Endodermal cell (in vitro differentiated cells): ENCODE data around the gene CRYGB. TPM values are rescaled to one million over a fixed set of nuclear protein-coding genes. Genes with fewer than 3 reads are reported as not detected.

ENCODE experiments used
- DNase-seq: peaks from one replicate; pipeline ENCODE4 v3.0.0-alpha.2; 2017
- H3K27ac ChIP-seq: 2 replicates; pipeline ENCODE4 v1.5.1; 2013; ENCODE audit warnings: mild to moderate bottlenecking, low read depth, low read length, moderate library complexity
- H3K27me3 ChIP-seq: 2 replicates; pipeline ENCODE4 v1.6.1; 2013; ENCODE audit warnings: mild to moderate bottlenecking, low read length, moderate library complexity; ENCODE audit not compliant: insufficient read depth, control insufficient read depth, poor library complexity, severe bottlenecking
- H3K36me3 ChIP-seq: 2 replicates; pipeline ENCODE4 v1.7.0; 2013; ENCODE audit warnings: mild to moderate bottlenecking, low read length, moderate library complexity; ENCODE audit not compliant: control insufficient read depth, insufficient read depth
- H3K4me1 ChIP-seq: one replicate; pipeline ENCODE4 v1.7.0; 2013; ENCODE audit warnings: low read length; ENCODE audit not compliant: control insufficient read depth, insufficient read depth
- H3K4me3 ChIP-seq: 2 replicates; pipeline ENCODE4 v1.5.1; 2013; ENCODE audit warnings: mild to moderate bottlenecking, low read length, moderate library complexity
- H3K9ac ChIP-seq: 2 replicates; pipeline ENCODE4 v1.6.1; 2013; ENCODE audit warnings: mild to moderate bottlenecking, low read length, moderate library complexity; ENCODE audit not compliant: poor library complexity, severe bottlenecking; ENCODE audit errors: extremely low read depth
- H3K9me3 ChIP-seq: 2 replicates; pipeline ENCODE4 v1.6.1; 2013; ENCODE audit warnings: mild to moderate bottlenecking, low read length, moderate library complexity; ENCODE audit not compliant: control insufficient read depth
- H3K27ac Mint-ChIP-seq: 2 replicates; pipeline ENCODE4 v1.8.0; 2020; ENCODE audit warnings: mixed read lengths
- H3K27me3 Mint-ChIP-seq: 2 replicates; pipeline ENCODE4 v1.8.0; 2021; ENCODE audit warnings: mild to moderate bottlenecking, mixed read lengths; ENCODE audit not compliant: insufficient read depth
- H3K36me3 Mint-ChIP-seq: 2 replicates; pipeline ENCODE4 v1.8.0; 2020; ENCODE audit warnings: low read depth, mixed read lengths
- H3K4me1 Mint-ChIP-seq: 2 replicates; pipeline ENCODE4 v1.8.0; 2020; ENCODE audit warnings: mixed read lengths
- H3K4me3 Mint-ChIP-seq: 2 replicates; pipeline ENCODE4 v1.8.0; 2020; ENCODE audit warnings: mild to moderate bottlenecking, moderate library complexity, mixed read lengths
- H3K9me3 Mint-ChIP-seq: 2 replicates; pipeline ENCODE4 v1.8.0; 2020; ENCODE audit warnings: mild to moderate bottlenecking, mixed read lengths
- WGBS, 2 experiments: methylation state at CpG; one replicate each; pipeline versions ENCODE4 v1.1.5 to v1.1.7; 2013; ENCODE audit warnings: missing lambda C conversion rate in 2 of 2, mixed read lengths in 1 of 2; ENCODE audit not compliant: insufficient coverage in 1 of 2, insufficient read length in 1 of 2; 5-methylcytosine and 5-hydroxymethylcytosine counted together
- total RNA-seq, 2 donors: library from RNA; stranded (reverse); fragmentation: NEBNext Ultra II Directional in 1 of 2; extraction: Animal tissue kit (Norgen Biotek cat#: 25700) in 1 of 2; gene quantifications; 2 replicates in 1 of 2; 3 replicates in 1 of 2; pipeline ENCODE4 v1.2.1, GENCODE V29; 2021
- TF ChIP-seq, protein P1 (sequence below): fragments of 200-600 bp; sonication (generic); conservative IDR thresholded peaks from 2 replicates; pipeline ENCODE4 v1.5.0; 2021; ENCODE audit warnings: antibody characterized with exemption, mild to moderate bottlenecking

Gene CRYGB
- total RNA-seq, 2 donors from 2014 or later, result 0.46 TPM; not detected in 1

DNA sequence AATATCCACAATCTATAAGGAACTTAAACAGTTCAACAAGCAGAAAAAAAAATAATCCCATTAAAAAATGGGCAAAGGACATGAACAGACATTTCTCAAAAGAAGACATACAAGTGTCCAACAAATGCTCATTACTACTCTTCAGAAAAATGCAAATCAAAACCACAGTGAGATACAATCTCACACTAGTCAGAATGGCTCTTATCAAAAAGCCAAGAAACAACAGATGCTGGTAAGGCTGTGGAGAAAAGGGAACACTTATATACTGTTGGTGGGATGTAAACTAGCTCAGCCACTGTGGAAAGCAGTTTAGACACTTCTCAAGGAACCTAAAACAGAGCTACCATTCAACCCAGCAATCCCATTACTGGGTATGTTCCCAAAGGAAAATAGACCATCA lies 7.2 kb upstream of the CRYGB start:
- no peaks in the 10 kb centered on the region for H3K36me3 Mint-ChIP-seq
- H3K27me3 Mint-ChIP-seq, result no peaks in the 10 kb centered on the region
- Histone ChIP-seq H3K27ac (no peak overlapping the region), H3K27me3 (no peaks in the 10 kb centered on the region), H3K4me3 (no peak overlapping the region), H3K9me3 (peaks cover 17% of the 10 kb centered on the region), H3K9ac (no peak overlapping the region), H3K4me1 (no peaks in the 10 kb centered on the region), H3K36me3 (no peaks in the 10 kb centered on the region)
- no peak overlapping the region for H3K4me3 Mint-ChIP-seq
- H3K4me1 Mint-ChIP-seq, result no peaks in the 10 kb centered on the region
- no peak for DNase-seq
- H3K9me3 Mint-ChIP-seq, result peaks cover 14% of the 10 kb centered on the region
- TF ChIP-seq, protein P1, sequence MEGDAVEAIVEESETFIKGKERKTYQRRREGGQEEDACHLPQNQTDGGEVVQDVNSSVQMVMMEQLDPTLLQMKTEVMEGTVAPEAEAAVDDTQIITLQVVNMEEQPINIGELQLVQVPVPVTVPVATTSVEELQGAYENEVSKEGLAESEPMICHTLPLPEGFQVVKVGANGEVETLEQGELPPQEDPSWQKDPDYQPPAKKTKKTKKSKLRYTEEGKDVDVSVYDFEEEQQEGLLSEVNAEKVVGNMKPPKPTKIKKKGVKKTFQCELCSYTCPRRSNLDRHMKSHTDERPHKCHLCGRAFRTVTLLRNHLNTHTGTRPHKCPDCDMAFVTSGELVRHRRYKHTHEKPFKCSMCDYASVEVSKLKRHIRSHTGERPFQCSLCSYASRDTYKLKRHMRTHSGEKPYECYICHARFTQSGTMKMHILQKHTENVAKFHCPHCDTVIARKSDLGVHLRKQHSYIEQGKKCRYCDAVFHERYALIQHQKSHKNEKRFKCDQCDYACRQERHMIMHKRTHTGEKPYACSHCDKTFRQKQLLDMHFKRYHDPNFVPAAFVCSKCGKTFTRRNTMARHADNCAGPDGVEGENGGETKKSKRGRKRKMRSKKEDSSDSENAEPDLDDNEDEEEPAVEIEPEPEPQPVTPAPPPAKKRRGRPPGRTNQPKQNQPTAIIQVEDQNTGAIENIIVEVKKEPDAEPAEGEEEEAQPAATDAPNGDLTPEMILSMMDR, result no peak
- no peak overlapping the region for H3K27ac Mint-ChIP-seq

DNA sequence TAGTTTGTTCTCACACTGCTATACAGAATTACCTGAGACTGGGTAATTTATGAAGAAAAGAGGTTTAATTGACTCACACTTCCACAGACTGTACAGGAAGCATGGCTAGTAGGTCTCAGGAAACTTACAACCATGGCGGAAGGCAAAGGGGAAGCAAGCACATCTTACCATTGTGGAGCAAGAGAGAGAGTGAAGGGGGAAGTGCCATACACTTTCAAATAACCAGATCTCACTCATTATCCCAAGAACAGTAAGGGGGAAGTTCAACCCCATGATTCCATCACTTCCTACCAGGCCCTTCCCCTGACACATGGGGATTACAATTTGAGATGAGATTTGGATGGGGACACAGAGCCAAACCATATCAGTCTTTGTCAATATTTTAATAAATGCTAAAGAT lies 5.0 kb upstream of the CRYGB start:
- DNase-seq, result no peak
- Mint-ChIP-seq H3K4me1 (peaks cover 12% of the 10 kb centered on the region), H3K9me3 (peaks cover 14% of the 10 kb centered on the region)

DNA sequence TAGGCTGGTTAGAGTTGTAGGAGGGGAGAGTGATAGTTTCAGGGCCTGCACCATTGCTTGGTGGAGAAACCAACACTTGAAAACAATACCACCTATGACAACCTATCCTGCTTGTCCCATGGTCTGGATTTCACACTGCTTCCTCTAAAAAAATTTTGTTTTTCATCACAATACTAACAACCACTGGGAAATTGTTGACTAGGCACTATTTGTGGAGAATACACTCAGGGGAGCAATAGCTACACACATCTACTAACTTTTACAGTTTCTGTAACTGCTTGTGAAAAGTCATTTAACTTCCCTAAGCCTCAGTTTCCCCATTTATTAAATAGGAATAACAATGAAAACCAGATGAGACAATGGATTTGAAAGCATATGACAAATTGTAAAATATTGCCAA lies 4.1 kb upstream of the CRYGB start:
- H3K4me1 Mint-ChIP-seq, result peaks cover 14% of the 10 kb centered on the region

More for the DNA sequence above, 5.0 kb upstream of the CRYGB start:
- no peaks in the 10 kb centered on the region for H3K4me1 ChIP-seq
- TF ChIP-seq, protein P1, result no peak
- H3K27ac ChIP-seq, result no peak overlapping the region
- H3K4me3 Mint-ChIP-seq, result no peak overlapping the region
- H3K9ac ChIP-seq, result no peak overlapping the region
- H3K27me3 Mint-ChIP-seq, result no peaks in the 10 kb centered on the region
- no peak overlapping the region for H3K27ac Mint-ChIP-seq
- H3K27me3 ChIP-seq, result no peaks in the 10 kb centered on the region
- H3K9me3 ChIP-seq, result peaks cover 17% of the 10 kb centered on the region
- no peaks in the 10 kb centered on the region for H3K36me3 Mint-ChIP-seq
- no peak overlapping the region for H3K4me3 ChIP-seq
- WGBS, 2 experiments, result 100% methylated on average over 1 of the region's 1 CpG; no CpG with 5 or more reads in 1 of the 2 experiments
- no peaks in the 10 kb centered on the region for H3K36me3 ChIP-seq

More for the DNA sequence above, 4.1 kb upstream of the CRYGB start:
- Mint-ChIP-seq H3K27ac (no peak overlapping the region), H3K27me3 (no peaks in the 10 kb centered on the region), H3K36me3 (no peaks in the 10 kb centered on the region), H3K4me3 (no peak overlapping the region), H3K9me3 (peaks cover 14% of the 10 kb centered on the region)
- H3K4me3 ChIP-seq, result no peak overlapping the region
- TF ChIP-seq, protein P1, result no peak
- peaks cover 17% of the 10 kb centered on the region for H3K9me3 ChIP-seq
- no peaks in the 10 kb centered on the region for H3K36me3 ChIP-seq
- H3K9ac ChIP-seq, result no peak overlapping the region
- no peaks in the 10 kb centered on the region for H3K4me1 ChIP-seq
- no peak for DNase-seq
- no peaks in the 10 kb centered on the region for H3K27me3 ChIP-seq
- H3K27ac ChIP-seq, result no peak overlapping the region
